ENCODE results near the gene CALML6.

DNA sequence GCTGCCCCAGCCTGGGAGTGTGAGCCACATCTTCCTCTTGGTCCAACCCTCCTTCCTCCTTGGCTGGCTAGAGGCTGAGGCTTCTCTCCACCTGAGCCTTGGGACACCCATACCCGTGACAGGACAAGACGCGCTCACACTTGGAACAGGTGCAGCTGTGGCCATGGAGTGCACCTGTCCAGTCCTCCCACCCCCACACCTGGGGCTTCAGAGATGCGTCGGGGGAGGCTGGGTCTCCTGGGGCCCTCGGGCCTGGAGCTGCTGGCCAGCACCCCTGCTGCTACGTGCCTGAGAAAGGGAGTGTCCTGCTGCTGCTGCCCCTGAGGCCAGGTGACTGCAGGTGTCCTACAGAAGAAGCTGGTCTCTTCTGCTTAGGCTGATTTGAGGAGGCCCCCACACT lies 41.0 kb downstream of the CALML6 start:
- TF ChIP-seq CTCF (IDR thresholded peaks at IDR 0.05) = no peak
- no peak for TF ChIP-seq EZH2phosphoT487 (IDR thresholded peaks at IDR 0.05)

Data from neural progenitor cell (in vitro differentiated cells).